HG03108 (cell line): ENCODE measurements around the gene HOXB7.

Experiments
- ATAC-seq: cut with Tn5 transposase; IDR thresholded peaks from one replicate; pipeline ENCODE4 v1.9.1; 2021; ENCODE audit warnings: moderate library complexity; ENCODE audit not compliant: unreplicated experiment

The HOXB7 gene

DNA sequence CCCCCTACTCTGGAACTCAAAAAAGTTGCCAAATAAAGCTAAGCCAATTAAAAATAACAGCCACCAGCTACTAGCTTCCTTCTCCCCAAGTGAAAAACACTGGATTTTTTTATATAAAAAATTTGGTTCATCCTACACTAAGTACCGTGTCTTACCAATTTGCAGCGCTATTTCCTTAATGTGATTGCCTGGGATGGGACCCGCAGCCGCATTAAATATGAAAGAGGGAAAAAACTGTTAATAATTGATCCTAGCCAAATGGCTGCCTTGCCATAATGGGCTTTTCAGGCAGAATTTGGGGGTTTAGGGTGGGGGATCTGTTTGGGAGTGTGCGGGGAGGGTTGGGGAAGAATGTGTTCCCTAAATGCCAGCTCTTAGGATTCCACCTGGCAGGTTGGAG, 13.3 kb upstream of the HOXB7 start:
- no peak for ATAC-seq

GRCh38 chr17:48623583-48623982, 12.8 kb upstream of the HOXB7 start:
- no peak for ATAC-seq

DNA sequence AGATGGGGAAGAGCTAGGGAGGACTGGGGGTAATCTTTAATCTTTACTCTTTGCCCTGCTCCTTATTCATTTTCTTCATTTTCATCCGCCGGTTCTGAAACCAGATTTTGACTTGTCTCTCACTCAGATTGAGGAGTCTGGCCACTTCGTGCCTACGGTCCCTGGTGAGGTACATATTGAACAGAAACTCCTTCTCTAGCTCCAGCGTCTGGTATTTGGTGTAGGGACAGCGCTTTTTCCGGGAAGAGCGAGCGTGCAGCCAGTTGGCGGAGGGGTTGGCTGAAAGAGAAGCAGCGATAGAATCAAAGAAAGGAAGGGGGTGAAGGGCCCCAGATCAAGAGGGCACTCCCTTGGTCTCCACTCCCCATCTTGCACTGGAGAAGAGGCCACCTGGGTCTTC, 12.0 kb upstream of the HOXB7 start:
- ATAC-seq, result no peak

GRCh38 chr17:48621410-48622392, 10.9 kb upstream of the HOXB7 start:
- ATAC-seq, result no peak

GRCh38 chr17:48620461-48621139, 9.8 kb upstream of the HOXB7 start:
- ATAC-seq, result no peak

GRCh38 chr17:48619826-48620449, 9.1 kb upstream of the HOXB7 start:
- ATAC-seq, result no peak

DNA sequence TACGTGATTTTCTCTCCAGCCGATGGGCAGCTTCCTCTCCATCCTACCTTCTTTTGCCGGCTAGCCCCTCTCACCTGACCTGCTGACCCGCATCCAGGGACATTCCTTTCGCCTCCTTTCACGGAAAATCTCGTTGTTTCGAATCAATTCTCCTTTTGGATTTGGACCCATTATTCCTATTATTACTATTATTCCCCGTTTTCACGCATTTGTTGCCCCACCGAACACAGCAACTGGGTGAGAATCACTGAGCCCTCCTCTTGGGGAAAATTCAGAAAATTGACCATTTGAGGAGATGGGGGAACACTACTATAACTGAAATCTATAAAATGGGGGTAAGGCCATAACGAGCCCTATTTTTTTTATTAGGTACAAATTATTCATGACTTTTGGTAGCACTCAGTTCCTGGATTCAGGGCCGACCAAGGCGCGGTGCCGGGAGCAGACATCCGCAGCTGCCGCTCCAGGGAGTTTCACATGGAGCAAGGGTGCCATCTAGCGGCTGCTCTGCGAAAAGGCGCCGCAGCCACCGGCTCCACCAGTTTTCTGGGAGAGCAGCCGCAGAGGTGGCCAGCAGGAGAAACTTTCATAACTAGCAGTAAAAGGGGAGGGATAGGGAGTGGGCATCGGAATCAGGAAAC, 7.6 kb upstream of the HOXB7 start:
- ATAC-seq, result no peak

DNA sequence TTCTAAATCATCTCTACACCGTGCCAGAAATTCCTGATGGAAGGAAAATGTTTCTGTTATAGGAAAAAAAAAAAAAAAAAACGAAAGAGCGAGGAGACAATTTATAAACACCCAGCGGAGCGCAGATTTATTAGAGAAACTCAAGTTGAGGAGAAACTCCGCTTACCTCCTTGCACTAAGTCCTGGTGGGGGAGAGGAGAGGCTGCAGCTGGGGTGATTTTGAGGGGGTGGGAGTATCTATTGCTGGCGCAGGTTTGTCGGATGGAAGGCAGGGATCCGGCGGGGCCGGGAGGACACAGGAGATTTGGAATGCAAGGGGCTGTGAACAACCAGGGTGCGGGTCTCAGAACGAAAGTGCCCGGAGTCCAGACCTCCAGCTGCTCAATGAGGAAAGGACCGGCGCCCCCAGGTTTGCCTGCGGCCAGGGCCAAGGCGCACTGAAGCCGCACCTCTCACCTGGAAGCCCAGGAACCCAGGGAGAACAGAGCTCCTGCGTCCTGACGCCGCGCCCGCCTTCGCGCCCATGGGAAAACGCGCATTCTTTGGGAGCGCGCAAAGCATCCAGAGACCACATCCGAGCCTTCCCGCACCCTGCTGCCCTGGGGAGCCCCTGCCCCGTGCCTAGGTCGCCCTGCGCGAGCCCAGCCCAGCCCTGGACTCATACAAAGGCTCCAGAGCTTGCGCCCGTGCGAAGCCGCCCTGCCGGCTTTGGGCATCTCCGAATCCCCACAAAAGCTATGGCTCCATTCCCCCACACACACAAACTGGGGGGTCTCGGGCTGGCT, 6.8 kb upstream of the HOXB7 start:
- ATAC-seq, result no peak

DNA sequence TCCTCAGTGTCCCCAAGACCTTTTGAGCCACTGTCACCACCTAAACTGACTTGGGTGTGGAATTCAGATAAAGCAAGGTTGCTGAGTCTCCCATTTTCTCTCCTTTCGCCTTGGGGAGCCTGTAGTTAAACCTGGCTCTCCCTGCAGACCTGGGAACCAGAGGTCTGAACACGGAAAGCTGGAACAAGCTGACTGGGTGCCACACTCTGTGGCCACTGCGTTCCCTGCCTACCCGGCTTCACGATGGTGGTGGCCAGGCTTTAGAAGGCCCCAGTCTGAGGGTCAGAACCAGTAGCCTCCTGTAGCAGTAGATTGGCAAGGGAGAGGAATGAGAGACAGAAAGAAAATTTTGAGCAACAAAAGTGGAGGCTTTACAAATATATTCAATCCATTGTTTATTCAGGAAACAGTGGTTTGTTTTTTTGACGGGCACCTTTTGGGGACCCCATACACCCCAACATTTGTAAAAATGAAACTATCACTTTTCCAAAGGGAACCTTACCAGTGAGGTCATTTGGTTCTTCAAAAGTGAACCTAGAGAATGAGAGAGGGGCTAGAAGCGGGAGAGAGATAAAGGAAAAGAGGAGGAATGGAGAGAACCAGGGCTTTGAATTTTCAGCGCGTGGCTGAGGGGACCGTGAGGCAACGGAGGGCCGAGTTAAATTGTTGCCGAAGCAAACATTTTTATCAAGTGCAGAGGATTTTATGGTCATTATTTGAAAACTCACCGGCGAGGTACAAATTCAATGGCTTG, 6.1 kb upstream of the HOXB7 start:
- no peak for ATAC-seq

DNA sequence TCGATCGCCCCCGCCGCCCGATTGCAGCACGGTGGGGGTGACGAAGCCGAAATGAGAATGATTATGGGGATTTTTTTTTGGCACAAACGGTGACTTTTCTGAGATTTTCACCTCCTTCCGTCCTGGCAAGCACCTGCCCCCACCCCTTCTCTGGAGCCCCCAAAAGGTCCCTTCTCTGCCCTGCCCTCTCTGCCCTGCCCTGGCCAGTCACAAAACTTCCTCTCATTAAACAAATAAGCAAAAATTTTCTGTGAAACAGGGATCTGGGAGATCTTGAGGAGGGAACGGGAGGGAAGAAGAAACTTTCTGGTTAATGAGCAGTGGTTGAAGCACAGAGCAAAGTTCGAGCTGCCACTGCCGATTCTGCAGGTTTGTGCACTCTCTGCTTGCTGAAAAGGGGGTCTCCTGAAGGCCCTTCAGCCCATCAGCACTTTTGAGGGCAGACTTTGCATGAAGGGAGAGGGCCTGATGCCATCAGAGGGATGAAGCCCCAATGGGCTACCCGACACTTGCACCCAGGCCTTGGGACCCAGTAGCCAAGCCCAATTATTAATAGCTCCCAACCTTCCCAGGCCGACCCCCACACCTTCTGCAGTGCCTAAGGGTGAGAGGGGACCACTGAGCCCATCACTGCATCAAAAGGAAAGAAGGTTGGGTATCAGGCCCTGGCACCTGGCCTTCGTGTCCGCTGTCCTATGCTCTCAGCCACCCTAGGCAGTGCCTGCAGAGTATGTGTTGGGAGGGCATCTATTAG, 5.3 kb upstream of the HOXB7 start:
- ATAC-seq, result no peak

GRCh38 chr17:48615047-48615962, 4.5 kb upstream of the HOXB7 start, which contains the start of gene HOXB8:
Gene HOXB8 (minus strand): TSS chr17:48615292. CDS start chr17:48614704, 588 bp downstream.
- no peak for ATAC-seq

GRCh38 chr17:48613862-48614694, 3.3 kb upstream of the HOXB7 start:
- no peak for ATAC-seq

DNA sequence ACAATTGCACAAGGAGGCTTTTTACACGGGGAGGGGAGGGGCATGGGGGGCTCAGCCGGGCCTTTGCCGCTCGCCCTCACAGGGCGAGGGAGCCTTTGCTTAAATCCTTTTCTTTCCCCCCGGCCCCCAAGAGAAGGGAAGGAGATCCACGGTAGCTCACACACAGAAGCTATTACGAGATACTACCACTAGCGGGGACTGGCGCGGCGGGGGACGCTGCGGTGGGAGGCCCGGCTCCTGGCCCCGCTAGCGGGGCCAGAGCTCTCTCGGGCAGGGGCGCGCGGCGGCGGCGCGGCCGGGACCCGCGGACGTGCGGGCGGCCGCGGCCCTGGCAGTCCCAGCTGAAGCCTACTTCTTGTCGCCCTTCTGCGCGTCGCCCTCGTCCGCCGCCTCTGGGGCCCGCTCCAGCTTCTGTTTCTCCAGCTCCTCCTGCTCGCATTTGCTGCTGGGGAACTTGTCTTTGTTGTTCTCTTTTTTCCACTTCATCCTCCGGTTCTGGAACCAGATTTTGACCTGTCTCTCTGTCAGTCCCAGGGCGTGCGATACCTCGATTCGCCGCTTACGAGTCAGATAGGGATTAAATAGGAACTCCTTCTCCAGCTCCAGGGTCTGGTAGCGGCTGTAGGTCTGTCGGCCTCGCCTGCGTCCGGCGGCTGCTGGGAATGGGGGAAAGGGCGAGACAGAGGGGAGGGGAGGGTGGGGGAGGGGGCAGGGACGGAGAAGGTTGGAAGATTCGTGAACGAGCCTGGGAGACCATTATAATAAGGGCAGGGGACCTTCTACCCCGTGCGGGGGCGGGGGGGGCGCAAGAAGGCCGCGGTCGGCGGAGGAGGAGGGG, 2.3 kb upstream of the HOXB7 start:
- ATAC-seq, result no peak

DNA sequence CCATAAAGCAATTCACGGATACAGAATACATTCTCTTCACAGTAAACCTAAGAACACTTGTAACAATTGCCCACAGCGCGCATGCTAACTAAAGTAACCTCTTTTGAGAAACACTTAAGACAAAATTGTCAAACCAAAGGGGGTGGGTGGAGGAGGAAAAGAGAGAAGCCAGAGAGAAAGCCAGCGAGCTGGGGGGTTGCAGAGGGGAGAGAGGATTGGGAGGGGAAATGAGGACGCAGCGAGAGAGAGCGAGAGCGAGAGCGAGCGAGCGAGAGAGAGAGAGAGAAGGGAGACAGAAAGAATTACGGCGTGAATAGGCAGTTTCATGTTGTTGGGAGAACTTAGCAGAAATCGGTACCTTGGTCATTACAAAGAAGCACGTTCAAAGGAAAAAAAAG, 1.6 kb upstream of the HOXB7 start:
- no peak for ATAC-seq

DNA sequence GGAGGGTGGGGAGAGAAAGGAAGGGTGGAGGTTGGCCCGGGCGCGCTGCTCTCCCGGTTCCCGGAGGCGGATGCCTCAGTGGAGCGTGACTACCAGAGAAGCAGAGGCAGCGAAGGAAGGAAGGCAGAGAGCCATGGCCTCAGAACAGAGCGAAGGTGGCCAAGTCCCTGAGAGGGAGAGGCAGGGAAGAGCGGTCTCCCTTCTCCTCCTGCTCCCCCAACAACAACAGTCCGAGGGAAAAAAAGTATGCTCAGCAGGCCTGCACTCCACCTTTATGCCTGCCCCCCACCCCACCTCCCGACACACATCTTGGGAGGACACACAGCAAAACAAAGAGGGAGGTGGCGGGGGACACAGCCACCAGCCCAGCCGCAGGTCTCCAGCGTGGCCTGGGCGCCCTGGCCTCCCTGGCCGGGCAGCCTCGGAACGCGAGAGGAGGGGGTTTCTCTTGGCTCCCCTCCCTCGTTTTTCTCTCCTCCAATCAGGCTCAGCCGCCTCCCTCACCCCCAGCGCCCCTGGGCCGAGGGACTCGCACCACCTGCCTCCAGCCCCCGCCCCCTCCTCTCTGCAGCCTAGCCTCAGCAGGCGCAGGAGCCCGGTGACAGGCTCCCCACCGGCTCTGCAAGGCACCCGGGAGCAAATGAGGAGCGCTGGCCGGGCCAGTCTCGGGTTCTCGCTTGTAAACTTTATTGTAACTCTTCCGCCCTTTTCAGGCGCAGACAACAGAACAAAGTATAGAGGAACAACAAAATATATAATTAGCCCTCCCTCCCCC, 1.1 kb upstream of the HOXB7 start:
- no peak for ATAC-seq
